Measurements from ENCODE around the gene YEATS2.

- TF ChIP-seq CTCF (IDR thresholded peaks at IDR 0.05) (no peak), POLR2A (IDR thresholded peaks at IDR 0.05) (no peak), EP300 (IDR thresholded peaks at IDR 0.05) (no peak)
Observed at GRCh38 chr3:183844606-183845005, 147.0 kb downstream of the YEATS2 start.
